Activated B cell treated with CpG ODN at 0.5 μM for 24 hours (primary cell): Measurements from ENCODE around the gene LRRC4C. TPM values are rescaled to one million over a fixed set of nuclear protein-coding genes. Genes with fewer than 3 reads are reported as not detected.

Experiments used
- ATAC-seq: fragments of 200-7000 bp; cut with Tn5 transposase; one replicate; pipeline ENCODE4 v1.10.0; 2021; ENCODE audit warnings: low read depth, mild to moderate bottlenecking, moderate library complexity
- CTCF ChIA-PET: fragments of 350-600 bp; sonication (Branson Sonifier 250); formaldehyde crosslinking; loops from one replicate; lab custom pipeline; 2021; ENCODE audit warnings: antibody characterized with exemption; lab: Charles Lee
- POLR2A ChIA-PET: fragments of 350-600 bp; sonication (Branson Sonifier 250); formaldehyde crosslinking; loops from one replicate; lab custom pipeline; 2021; ENCODE audit warnings: antibody characterized with exemption; lab: Charles Lee
- DNase-seq: peaks from one replicate; pipeline ENCODE4 v3.0.0; 2022
- H3K27ac Mint-ChIP-seq: one replicate; pipeline ENCODE4 v1.8.0; 2020; ENCODE audit warnings: mixed read lengths
- H3K27me3 Mint-ChIP-seq: one replicate; pipeline ENCODE4 v1.8.0; 2021; ENCODE audit warnings: mixed read lengths
- H3K36me3 Mint-ChIP-seq: one replicate; pipeline ENCODE4 v1.8.0; 2021; ENCODE audit warnings: low read depth, mixed read lengths
- H3K4me1 Mint-ChIP-seq: one replicate; pipeline ENCODE4 v1.8.0; 2021; ENCODE audit warnings: mixed read lengths
- H3K4me3 Mint-ChIP-seq: one replicate; pipeline ENCODE4 v1.8.0; 2020; ENCODE audit warnings: mild to moderate bottlenecking, mixed read lengths
- H3K9me3 Mint-ChIP-seq: one replicate; pipeline ENCODE4 v1.8.0; 2020; ENCODE audit warnings: mixed read lengths
- CTCF ChIP-seq: fragments of 200-600 bp; IDR thresholded peaks from one replicate; pipeline ENCODE4 v1.8.0; 2022; ENCODE audit warnings: antibody characterized with exemption, mild to moderate bottlenecking
- intact Hi-C: fragments of 100-400 bp; cut with micrococcal nuclease; formaldehyde crosslinking; loops from one replicate; pipeline ENCODE4 v1.15.1; 2024
- total RNA-seq: library from RNA; stranded (reverse); gene quantifications from 2 replicates; pipeline ENCODE4 v1.2.3, GENCODE V29; 2022

The LRRC4C gene
- total RNA-seq, 1 donor from 2014 or later, result not detected

GRCh38 chr11:41383768-41384167, 75.7 kb downstream of the LRRC4C start:
- DNase-seq (no peak), ATAC-seq (no peak)
- Mint-ChIP-seq H3K4me3 (no peak overlapping the region), H3K27me3 (no peaks in the 10 kb centered on the region), H3K36me3 (no peaks in the 10 kb centered on the region), H3K9me3 (no peaks in the 10 kb centered on the region), H3K4me1 (no peaks in the 10 kb centered on the region), H3K27ac (no peak overlapping the region)
- ChIA-PET POLR2A (no interaction called here), CTCF (no interaction called here)
- intact Hi-C loops, result no loop called here
- no peak for TF ChIP-seq CTCF

DNA sequence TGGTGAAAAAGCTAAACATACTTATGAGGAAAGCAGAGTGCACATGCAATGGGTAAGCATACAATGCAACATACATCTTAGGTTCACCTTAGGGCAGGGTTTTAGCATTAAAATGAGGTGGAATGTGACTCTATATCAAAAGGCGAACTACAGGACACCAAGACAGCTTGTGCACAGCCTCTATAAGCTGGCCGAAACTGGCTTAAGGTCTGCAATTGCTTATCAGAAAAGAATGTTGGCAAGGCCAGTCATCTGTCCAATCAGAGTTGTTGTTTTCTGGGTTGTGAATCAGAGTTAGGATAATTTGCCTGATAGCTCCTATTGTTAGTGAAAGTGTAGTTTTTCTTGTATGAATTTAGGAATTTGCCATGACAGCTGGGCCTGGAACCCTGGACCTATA, 76.5 kb downstream of the LRRC4C start:
- intact Hi-C loops, result no loop called here
- no peak overlapping the region for H3K27ac Mint-ChIP-seq
- H3K27me3 Mint-ChIP-seq, result no peaks in the 10 kb centered on the region
- no peaks in the 10 kb centered on the region for H3K4me1 Mint-ChIP-seq
- CTCF ChIA-PET, result no interaction called here
- DNase-seq (no peak), ATAC-seq (no peak)
- no peaks in the 10 kb centered on the region for H3K9me3 Mint-ChIP-seq
- no peak for TF ChIP-seq CTCF
- no peak overlapping the region for H3K4me3 Mint-ChIP-seq
- POLR2A ChIA-PET, result no interaction called here
- no peaks in the 10 kb centered on the region for H3K36me3 Mint-ChIP-seq

GRCh38 chr11:41379084-41379483, 80.4 kb downstream of the LRRC4C start:
- CTCF ChIA-PET, result no interaction called here

GRCh38 chr11:41377709-41378394, 81.6 kb downstream of the LRRC4C start:
- DNase-seq, result no peak
- ChIA-PET POLR2A (no interaction called here), CTCF (no interaction called here)
- Mint-ChIP-seq H3K27ac (no peak overlapping the region), H3K27me3 (no peaks in the 10 kb centered on the region), H3K9me3 (no peaks in the 10 kb centered on the region), H3K4me1 (no peaks in the 10 kb centered on the region), H3K4me3 (no peak overlapping the region), H3K36me3 (no peaks in the 10 kb centered on the region)
- no peak for TF ChIP-seq CTCF
- ATAC-seq, result no peak
- intact Hi-C loops, result no loop called here

More at GRCh38 chr11:41379084-41379483, 80.4 kb downstream of the LRRC4C start:
- no peak for TF ChIP-seq CTCF
- POLR2A ChIA-PET, result no interaction called here
- Mint-ChIP-seq H3K4me1 (no peaks in the 10 kb centered on the region), H3K36me3 (no peaks in the 10 kb centered on the region), H3K4me3 (no peak overlapping the region), H3K9me3 (no peaks in the 10 kb centered on the region), H3K27ac (no peak overlapping the region), H3K27me3 (no peaks in the 10 kb centered on the region)
- no peak for DNase-seq
- intact Hi-C loops, result no loop called here
- no peak for ATAC-seq

- TF ChIP-seq CTCF, result no peak
- POLR2A ChIA-PET, result no interaction called here
- ATAC-seq, result no peak
- CTCF ChIA-PET, result no interaction called here
- no peaks in the 10 kb centered on the region for H3K4me1 Mint-ChIP-seq
- H3K4me3 Mint-ChIP-seq, result no peak overlapping the region
- DNase-seq, result no peak
- H3K9me3 Mint-ChIP-seq, result peaks cover 4% of the 10 kb centered on the region
- H3K36me3 Mint-ChIP-seq, result no peaks in the 10 kb centered on the region
- intact Hi-C loops, result no loop called here
- no peak overlapping the region for H3K27ac Mint-ChIP-seq
- no peaks in the 10 kb centered on the region for H3K27me3 Mint-ChIP-seq
These were observed 107.6 kb downstream of the LRRC4C start for GRCh38 chr11:41351825-41352224.
